Osteocyte (in vitro differentiated cells): ENCODE data around the gene POLR3GL. TPM values are rescaled to one million over a fixed set of nuclear protein-coding genes. Genes with fewer than 3 reads are reported as not detected.

Experiments
- DNase-seq: peaks from one replicate; pipeline ENCODE4 v3.0.0; 2021; ENCODE audit warnings: mixed read lengths; ENCODE audit not compliant: unreplicated experiment; ENCODE audit errors: extremely low spot score
- H3K27ac Mint-ChIP-seq: one replicate; pipeline ENCODE4 v1.8.0; 2021; ENCODE audit warnings: mild to moderate bottlenecking, mixed read lengths; ENCODE audit not compliant: unreplicated experiment
- H3K27me3 Mint-ChIP-seq: one replicate; pipeline ENCODE4 v1.8.0; 2021; ENCODE audit warnings: mixed read lengths; ENCODE audit not compliant: unreplicated experiment
- H3K36me3 Mint-ChIP-seq: one replicate; pipeline ENCODE4 v1.8.0; 2021; ENCODE audit warnings: mixed read lengths; ENCODE audit not compliant: unreplicated experiment
- H3K4me1 Mint-ChIP-seq: one replicate; pipeline ENCODE4 v1.8.0; 2021; ENCODE audit warnings: mixed read lengths; ENCODE audit not compliant: unreplicated experiment
- H3K4me3 Mint-ChIP-seq: one replicate; pipeline ENCODE4 v1.8.0; 2021; ENCODE audit warnings: mild to moderate bottlenecking, moderate library complexity, mixed read lengths; ENCODE audit not compliant: unreplicated experiment
- H3K9me3 Mint-ChIP-seq: one replicate; pipeline ENCODE4 v1.8.0; 2021; ENCODE audit warnings: mixed read lengths; ENCODE audit not compliant: unreplicated experiment
- total RNA-seq: library from RNA; stranded (reverse); gene quantifications from 2 replicates; pipeline ENCODE4 v1.2.1, GENCODE V29; 2021
- TF ChIP-seq, protein P1 (sequence below): fragments of 200-600 bp; sonication (generic); IDR thresholded peaks from 2 replicates; pipeline ENCODE4 v1.5.0; 2021; ENCODE audit warnings: antibody characterized with exemption, mild to moderate bottlenecking, moderate library complexity

Gene POLR3GL
- total RNA-seq, 1 donor from 2014 or later, result 22.4 TPM

DNA sequence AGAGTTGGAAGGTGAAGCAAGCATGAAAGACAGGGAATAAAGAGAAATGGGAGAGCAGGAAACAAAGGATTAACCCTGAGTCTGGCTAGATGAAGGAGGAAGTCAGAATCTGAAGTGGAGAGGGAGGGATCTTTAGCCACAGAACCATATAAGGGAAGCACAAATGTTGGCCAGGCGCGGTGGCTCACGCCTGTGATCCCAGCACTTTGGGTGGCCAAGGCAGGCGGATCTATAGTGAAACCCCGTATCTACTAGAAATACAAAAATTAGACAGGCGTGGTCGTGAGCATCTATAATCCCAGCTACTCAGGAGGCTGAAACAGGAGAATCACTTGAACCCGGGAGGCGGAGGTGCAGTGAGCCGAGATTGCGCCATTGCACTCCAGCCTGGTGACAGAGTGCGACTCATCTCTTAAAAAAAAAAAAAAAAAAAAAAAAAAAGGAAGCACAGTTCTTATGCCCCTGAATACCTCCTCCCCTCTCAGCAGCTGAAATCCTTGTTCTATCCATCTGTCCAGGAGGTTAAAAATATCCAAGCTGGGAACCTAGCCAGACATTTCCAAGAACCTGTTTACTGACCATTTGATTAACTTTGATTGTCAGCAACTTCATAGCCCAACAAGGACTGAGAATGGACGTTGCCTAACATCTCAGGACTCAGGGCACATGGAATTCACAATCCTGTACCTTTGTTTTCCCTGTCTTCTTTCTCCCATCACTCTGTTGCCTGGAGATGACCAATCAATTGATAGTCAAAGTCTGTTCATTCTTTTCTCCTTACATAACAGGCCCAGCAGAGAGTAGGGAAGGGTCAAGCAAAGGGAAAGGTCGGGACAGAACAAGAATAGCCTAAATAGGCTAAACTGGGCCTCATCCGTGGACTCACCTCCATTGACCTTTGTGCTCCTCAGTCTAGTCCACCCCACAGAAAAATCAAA, 21.3 kb downstream of the POLR3GL start:
- Mint-ChIP-seq H3K4me1 (peaks cover 24% of the 10 kb centered on the region), H3K9me3 (no peaks in the 10 kb centered on the region), H3K36me3 (no peaks in the 10 kb centered on the region), H3K27me3 (no peaks in the 10 kb centered on the region), H3K4me3 (no peak overlapping the region), H3K27ac (peak overlapping the region; percentile 65)
- TF ChIP-seq, protein P1, sequence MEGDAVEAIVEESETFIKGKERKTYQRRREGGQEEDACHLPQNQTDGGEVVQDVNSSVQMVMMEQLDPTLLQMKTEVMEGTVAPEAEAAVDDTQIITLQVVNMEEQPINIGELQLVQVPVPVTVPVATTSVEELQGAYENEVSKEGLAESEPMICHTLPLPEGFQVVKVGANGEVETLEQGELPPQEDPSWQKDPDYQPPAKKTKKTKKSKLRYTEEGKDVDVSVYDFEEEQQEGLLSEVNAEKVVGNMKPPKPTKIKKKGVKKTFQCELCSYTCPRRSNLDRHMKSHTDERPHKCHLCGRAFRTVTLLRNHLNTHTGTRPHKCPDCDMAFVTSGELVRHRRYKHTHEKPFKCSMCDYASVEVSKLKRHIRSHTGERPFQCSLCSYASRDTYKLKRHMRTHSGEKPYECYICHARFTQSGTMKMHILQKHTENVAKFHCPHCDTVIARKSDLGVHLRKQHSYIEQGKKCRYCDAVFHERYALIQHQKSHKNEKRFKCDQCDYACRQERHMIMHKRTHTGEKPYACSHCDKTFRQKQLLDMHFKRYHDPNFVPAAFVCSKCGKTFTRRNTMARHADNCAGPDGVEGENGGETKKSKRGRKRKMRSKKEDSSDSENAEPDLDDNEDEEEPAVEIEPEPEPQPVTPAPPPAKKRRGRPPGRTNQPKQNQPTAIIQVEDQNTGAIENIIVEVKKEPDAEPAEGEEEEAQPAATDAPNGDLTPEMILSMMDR, result no peak
- DNase-seq, result no peak

DNA sequence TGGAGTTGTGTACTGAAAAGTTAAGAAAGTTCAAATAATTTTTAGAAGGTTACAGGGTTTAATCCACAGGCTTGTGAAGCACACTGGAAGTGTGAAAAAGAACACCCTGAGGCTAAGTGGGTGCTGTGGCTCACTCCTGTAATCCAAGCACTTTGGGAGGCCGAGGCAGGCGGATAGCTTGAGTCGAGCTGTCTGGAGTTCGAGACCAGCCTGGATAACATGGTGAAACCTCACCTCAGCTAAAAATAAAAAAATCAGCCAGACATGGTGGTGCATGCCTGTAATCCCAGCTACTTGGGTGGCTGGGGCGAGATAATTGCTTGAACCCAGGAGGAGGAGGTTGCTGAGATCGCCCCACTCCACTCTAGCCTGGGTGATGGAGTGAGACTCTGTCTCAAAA, 22.1 kb downstream of the POLR3GL start:
- H3K27ac Mint-ChIP-seq, result no peak overlapping the region

DNA sequence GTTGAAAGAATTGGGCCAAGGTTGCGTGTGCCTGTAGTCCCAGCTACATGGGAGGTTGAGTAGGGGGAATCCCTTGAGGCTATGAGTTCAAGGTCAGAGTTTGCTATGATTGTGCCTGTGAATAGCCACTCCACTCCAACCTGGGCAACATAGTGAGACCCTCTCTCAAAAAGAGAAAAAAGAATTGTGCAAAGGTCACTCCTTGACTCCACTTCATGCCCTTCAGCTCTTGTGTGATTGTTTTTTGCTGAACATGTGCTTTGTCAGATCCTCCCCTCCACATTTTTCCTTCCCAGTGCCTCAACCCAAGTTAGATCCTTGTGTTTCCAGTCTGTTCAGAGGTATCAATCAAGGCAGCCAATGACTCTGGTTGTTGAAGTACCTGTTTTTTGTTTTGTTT, 23.4 kb downstream of the POLR3GL start:
- peaks cover 42% of the 10 kb centered on the region for H3K4me1 Mint-ChIP-seq
- TF ChIP-seq, protein P1, result no peak
- H3K27me3 Mint-ChIP-seq, result no peaks in the 10 kb centered on the region
- H3K27ac Mint-ChIP-seq, result no peak overlapping the region
- no peak for DNase-seq
- H3K4me3 Mint-ChIP-seq, result no peak overlapping the region
- peaks cover 10% of the 10 kb centered on the region for H3K36me3 Mint-ChIP-seq
- H3K9me3 Mint-ChIP-seq, result no peaks in the 10 kb centered on the region

More for the DNA sequence above, 22.1 kb downstream of the POLR3GL start:
- Mint-ChIP-seq H3K27me3 (no peaks in the 10 kb centered on the region), H3K4me1 (peaks cover 30% of the 10 kb centered on the region), H3K4me3 (no peak overlapping the region), H3K36me3 (no peaks in the 10 kb centered on the region), H3K9me3 (no peaks in the 10 kb centered on the region)
- DNase-seq, result no peak
- TF ChIP-seq, protein P1, result no peak

DNA sequence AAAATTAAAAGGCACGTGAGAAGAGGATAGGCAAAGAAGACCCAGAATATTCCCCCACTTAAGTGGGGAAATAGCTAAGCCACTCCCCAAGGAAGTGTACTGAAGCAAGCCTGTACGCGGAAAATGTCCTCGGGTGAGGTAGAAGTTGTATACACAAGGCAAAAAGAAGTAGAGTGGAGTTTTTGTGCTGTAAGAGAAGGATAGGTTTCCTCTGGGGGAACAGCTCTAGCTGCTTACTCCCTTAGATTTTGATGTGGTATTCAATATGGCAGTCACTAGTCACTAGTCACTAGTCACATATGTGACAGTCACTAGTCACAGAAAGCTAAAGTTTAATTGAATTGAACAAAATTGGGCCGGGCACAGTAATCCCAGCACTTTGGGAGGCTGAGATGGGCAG, 24.3 kb downstream of the POLR3GL start:
- Mint-ChIP-seq H3K36me3 (peaks cover 19% of the 10 kb centered on the region), H3K9me3 (no peaks in the 10 kb centered on the region), H3K4me1 (peaks cover 51% of the 10 kb centered on the region), H3K27me3 (no peaks in the 10 kb centered on the region), H3K27ac (peak overlapping the region; percentile 15), H3K4me3 (no peak overlapping the region)
- DNase-seq, result no peak
- TF ChIP-seq, protein P1, result no peak

DNA sequence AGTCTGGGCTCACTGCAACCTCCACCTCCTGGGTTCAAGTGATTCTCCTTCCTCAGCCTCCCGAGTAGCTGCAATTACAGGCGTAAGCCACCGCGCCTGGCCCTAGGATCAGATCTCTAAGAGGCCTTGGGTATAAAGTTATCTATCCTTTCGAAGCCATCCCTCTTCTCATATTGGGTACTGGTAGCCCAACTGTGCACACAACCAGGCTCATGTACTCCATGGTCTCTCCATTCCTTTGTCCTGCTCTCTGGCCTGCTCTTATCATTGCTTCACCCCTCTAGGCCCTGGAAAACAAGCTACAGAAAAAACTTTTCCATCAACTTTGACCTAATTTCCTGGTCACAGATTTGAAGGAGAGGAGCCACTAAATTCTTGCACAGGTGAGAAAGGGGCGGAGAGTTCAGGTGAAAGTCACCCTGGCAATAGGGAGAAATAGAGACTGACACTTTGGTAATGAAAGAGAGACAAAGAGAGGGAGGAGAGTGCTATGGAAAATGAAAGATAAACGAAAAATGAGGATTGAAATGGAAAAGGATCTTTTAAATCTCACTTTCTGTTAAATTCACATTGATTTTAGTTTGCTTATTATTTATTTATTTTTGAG, 25.9 kb downstream of the POLR3GL start:
- Mint-ChIP-seq H3K4me3 (no peak overlapping the region), H3K36me3 (peaks cover 34% of the 10 kb centered on the region), H3K9me3 (no peaks in the 10 kb centered on the region), H3K4me1 (peaks cover 55% of the 10 kb centered on the region), H3K27me3 (no peaks in the 10 kb centered on the region), H3K27ac (peak overlapping the region; percentile 75)
- TF ChIP-seq, protein P1, result no peak
- DNase-seq, result no peak
